HG02852 (cell line): Measurements from ENCODE around the gene ANKLE1.

ENCODE experiments used
- ATAC-seq: cut with Tn5 transposase; IDR thresholded peaks from one replicate; pipeline ENCODE4 v1.9.1; 2021; ENCODE audit warnings: mild to moderate bottlenecking, moderate library complexity; ENCODE audit not compliant: unreplicated experiment

ANKLE1 gene

DNA sequence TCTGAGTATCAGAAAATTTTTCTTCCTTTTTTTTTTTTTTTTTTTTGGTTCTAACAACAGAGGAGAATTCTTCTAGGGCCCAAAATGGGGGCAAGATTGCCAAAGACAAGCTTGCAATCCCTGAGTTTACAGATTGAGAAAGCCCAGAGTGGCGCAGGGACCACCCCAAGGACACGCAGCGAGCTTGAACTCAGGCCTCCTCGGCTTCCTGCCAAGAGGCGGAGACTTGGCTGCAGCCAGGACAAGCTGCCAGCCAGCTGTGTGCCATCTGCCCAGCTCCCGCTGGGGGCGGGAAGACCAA, 23.5 kb downstream of the ANKLE1 start:
- ATAC-seq: no peak

DNA sequence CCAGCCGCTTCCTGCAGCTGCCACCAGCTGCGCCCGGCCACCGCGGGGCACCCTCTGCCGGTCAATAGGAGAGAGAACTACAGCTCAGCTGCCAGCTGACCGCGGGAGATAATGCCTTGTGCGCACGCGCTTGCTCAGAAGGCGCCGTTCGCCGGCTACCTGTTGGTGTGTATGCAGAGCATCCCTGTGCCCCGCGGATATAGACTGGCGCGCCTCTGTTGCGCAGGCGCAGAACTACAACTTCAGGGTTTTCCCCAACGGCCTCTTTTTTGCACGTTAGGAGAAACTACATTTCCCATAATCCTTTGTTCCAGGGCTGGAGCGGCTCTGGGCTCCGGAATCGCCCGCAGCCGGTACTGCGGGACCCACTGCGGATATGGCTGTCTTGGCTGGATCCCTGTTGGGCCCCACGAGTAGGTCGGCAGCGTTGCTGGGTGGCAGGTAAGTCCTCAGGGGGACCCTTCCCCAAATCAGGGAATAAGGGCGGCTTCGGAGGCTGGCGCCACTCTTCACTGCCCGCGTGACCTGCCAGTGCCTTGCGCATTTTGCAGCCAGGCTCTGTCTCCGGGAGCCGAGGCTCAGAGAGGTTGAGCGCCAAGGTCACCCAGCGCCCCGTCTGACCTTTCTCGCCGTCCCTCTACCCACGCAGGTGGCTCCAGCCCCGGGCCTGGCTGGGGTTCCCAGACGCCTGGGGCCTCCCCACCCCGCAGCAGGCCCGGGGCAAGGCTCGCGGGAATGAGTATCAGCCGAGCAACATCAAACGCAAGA, 24.0 kb downstream of the ANKLE1 start, which contains the start of gene MRPL34:
TSS of gene MRPL34 (plus strand) at position 356 of the 768 bp plus-strand sequence. CDS start at position 377, 21 bp downstream.
- peak; percentile 55 for ATAC-seq

DNA sequence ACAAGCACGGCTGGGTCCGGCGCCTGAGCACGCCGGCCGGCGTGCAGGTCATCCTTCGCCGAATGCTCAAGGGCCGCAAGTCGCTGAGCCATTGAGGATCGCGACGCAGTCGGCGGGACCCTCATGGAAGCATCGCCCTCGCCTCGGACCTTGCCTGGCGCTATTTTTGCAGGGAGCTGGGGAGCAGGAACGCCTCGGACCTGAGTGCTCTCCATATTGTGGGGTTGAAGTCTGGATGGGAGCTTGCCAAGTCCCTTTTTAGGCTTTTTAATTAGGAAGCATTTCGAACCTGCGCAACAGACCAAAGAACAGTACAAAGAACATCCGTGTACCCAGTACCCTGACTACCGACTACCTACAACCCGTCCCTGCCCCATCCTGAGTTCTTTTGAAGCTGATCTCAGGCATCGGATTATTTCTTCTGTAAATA, 24.6 kb downstream of the ANKLE1 start:
- ATAC-seq: no peak

DNA sequence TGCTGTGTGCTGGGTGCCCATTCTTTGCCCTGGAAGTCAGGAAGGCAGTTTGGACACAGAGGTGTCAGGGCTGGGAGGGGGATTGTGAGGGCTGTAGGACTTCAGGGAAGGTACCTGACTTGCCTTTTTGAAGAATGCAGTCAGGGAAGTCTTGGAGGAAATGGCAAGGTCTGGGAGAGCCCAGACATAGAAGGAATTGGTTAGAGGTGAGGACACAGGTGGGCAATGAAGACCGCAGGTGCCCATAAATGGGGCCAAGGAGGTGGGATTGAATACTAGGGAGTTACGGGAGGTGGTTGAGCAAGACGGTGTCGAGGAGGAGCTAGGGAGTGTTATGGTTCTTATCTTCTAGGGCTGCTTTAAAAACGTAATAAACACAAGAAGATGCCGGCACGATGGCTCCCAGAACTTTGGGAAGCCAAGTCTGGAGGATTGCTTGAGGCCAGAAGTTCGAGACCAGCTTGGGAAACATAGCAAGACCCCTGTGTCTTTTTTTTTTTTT, 26.2 kb downstream of the ANKLE1 start:
- no peak for ATAC-seq

DNA sequence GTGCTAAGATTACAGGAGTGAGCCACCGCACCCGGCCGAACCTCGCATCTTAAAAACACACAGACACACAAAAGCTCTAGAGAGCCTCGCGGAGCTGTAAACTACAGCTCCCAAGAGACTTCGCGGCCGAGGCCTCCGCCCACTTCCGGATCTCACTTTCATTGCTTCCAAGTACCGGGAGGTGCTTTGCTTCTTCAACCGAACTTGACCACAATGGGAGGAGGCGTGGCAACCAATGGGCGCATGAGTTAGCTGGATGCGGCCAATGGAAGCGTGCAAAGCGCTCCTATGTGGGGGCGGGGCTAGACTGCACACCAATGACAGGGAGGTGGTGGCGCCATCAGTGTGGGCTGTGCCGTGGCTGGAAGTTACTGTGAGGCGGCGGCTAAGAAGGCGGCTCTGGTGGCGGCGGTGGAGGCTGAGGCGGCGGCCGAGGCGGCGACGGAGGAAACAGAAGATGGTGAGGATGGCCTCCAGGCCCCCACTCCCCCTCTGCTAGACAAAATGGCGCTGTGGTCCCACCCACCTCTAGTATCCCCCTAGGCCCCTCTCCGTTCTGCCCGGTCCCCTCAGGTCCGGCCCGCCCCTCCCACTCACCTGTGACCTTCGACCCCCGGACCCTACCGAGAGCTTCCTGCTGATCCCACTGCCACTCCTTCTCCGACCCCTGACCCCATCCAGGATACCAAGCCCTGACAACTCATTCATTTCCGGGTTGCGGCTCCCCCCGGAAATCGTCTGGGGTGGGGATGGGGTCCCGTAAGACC, 27.7 kb downstream of the ANKLE1 start, which contains the start of gene DDA1:
TSS of gene DDA1 (plus strand) at position 366 of the 767 bp plus-strand sequence. CDS start at position 458, 92 bp downstream.
- peak; percentile 61 for ATAC-seq

DNA sequence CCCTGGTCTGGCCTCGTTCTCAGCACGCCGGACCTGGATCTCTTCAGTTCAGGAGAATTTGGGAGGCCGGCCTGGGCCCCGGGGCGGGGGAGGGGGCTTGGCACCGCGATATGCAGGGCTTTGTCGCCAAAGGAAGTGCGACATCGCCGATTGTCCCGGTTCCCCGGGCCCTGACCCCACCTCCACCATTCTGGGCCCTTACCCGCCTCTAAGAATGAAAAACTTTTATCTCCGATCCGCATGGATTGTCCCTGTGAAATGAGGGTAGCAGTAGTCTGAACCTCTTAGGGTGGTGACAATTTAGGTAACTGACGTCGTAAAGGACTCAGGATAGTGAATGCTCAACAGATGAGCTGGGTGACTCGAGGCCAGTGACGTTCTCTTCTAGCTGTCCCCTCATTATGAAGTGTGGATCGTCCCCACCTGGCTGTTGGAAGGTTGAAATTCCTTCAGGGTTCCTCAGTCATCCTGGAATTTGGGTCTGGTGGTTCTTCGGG, 28.3 kb downstream of the ANKLE1 start:
- no peak for ATAC-seq

DNA sequence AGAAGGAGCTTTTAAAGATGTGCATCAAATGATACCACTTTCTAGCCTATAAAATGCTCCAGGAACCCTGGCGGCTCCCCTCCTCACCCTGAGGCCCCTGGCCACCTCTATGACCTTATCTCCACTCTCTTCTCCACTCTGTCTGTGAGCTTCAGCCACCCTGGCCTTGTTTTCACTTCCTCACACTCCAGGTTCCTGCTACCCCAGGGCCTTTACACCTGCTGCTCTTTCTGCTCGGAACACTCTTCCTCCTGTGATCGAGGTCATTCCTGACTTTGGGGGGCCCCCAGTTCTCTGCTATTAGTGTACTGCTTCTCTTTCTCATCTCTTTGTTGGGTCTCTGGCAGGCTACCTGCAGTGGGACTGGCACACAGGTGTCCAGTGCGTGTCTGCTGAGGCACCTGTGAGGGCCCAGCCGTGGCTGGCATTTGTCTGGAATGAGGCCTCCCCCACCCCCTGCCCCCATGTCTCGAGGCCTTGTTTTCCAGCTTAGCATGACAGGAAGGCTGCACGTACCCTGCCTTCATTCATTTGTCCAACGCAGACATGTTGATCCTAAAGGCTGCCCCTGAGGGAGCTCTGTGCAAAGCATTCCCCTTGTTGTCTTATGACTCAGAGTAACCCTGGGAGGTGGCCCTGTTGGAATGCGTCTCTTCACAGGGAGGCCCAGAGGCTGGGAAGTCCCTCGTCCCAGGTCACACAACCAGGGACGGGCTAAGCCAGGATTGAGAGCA, 29.9 kb downstream of the ANKLE1 start:
- no peak for ATAC-seq

DNA sequence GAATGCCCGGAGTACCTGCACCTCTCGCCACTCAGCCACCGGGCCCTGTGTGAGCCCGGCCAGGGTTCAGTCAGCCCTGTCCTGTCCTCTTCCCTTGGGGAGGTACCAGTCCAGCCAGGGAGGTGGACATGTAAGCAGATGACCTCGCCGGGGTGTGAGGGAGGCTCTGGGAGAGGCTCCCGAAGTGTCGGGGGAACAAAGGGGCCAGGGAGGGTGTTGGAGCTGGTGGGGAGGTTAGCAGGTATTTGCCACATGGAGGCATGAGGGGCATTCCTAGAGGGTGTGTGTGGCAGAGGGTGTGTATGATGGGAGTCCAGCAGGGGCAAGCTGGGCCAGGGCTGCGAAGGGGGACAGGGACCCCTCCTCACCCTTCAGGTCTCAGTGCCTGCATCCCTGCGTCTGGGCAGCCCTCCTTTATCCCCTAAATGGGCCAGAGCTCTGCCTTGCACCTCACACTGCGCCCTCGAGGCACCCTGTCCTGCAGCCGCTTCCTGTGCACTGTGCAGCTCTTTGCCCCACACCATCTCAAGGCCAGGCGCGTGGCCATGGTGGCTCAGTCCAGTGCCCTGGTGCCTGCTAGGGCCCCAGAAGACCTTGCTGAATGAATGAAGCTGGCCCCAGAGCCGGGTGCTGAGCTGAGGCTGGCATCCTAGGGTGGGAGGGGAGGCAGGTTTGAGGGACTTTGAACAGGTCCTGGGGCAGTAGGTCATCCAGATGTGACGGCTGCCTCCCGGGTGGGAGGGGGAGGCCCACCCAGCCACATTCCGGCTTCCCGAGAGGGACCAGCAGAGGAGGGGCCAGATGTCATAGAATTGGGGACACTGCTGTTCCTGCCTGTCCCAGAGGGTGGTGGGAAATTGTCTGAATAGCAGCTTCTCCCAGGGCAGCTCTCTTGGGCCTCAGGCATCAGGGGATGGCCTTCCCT, 30.8 kb downstream of the ANKLE1 start:
- no peak for ATAC-seq

DNA sequence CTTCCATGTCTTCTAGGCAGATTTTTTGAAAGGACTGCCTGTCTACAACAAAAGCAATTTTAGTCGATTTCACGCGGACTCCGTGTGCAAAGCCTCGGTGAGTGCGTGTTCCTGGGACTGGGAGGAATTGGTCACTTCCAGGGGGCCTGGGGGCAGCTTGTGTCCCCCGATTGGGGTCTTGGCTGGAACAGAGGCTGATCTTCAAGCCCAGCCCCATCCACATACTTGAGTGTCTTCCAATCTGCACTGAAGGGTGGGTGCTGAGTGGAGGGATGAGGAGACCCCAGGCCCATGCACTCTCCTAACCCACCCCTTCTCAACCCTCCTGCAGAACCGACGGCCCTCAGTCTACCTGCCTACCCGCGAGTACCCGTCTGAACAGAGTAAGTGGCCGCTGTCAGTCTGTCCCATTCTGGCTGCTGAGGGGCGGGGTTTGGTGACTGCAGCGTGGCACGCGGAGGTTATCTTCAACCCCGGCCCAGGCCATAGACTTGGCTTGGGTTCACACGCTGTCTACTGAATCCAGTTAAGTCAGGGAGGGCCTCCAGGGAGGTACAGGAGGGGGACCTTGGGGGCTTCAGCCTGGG, 32.4 kb downstream of the ANKLE1 start:
- no peak for ATAC-seq

DNA sequence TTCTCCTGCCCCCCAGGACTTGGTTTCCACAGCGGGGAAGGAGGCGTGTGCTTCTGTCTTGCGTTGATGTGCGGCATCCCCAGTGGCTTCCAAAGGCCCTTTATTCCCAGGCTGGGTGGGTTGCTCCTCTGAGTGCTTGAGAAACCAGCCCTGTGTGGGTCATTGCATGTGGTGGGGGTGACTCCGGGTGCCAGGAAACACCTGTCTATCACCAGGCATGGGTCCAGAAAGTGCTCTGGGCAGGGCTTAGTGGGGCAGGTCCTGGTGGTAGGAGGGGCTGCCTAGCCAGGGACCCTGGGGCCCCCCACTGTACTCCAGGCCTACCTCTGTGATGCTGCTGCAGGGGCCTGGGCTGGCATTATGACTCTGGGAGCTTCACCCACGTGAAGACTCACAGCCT, 37.3 kb downstream of the ANKLE1 start:
- ATAC-seq: no peak

DNA sequence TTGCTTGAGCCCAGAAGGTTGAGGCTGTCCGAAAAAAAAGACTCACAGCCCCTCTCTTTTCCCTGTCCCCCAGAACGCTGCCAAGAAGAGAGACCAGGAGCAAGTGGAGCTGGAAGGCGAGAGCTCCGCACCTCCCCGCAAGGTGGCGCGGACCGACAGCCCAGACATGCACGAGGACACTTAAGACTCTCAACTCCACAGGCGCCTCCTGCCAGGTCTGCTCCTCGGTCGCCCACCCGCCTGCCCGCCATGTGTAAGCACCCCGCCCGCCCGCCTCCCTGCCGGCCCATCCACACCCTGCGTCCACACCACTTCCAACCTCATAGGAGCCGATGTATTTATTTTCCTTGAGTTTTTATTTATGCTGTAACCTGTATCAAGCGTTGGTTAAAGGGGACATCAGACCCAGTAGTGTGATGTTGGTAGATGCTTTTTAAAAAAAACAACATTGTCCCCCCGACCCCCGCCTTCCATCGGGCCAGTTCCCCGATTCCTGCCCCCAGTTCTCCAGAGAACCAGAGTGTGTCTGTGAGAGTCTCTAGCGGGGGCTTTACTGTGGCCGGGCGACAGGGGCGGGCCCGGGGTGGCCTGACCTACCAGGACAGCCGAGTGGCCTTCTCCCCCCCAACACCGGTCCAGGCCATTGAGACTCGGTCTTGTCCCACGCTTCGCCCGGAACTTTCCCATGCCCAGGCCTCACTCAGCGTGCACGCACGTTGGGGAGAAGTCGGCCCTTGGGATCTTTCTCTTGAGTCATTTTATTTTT, 38.0 kb downstream of the ANKLE1 start:
- no peak for ATAC-seq

DNA sequence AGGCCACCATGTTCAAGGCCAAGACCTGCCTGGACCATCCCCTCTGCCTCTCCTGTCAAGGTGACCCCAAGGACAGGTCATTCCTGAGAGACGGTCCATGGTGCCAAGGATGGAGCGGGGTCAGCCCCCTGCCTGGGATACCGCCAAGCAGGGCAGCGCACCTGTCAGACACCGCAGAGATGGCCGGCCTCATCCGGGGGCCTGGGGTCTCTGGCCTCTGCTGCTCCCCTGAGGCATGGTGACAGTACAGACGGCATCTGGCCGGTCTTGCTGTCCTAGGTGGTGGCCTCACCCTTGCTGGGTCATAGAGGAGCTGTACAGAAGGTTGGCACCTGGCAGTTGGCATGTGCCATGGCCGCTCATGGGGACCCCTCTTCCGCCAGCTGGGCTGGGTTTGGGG, 38.7 kb downstream of the ANKLE1 start:
- no peak for ATAC-seq

DNA sequence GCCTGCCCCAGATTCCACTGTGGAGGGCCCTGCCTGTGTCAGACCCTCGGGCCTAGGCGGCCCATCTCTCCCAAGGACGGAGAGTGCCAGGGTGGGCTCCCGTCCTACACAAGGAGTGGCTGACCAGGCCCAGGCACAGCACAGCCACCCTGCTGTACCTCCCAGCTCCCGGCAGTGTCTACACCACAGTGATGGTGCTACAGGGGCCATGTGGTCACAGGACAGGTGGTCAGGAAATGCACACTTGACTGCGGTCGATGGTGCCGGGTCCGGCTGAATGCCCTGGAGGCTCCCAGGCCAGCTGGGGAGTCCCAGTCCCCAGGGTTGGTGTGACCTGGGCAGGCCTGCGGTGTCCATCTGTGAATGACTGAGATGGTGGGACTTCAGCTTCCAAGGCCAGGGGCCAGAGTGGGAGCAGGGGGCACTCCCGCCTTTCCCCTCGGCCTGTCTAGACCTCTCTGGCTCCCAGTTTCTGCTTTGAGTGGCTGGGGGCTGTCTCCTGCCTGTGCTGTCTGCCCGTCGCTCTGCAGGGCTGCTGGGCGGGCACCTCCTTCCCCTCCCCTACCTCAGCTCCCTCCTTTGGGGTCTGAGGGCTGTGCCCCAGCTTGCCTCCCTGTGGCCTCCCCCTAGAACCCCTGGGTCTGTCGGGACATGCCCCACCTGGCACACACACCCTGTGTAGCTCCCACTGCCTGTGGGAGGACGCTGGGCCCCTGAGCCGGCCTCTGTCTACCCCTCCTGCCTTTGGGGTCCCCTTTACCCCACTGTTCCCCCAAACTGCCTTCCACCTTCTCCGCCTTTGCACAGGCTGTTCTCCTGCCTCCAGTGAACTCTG, 40.2 kb downstream of the ANKLE1 start:
- no peak for ATAC-seq

DNA sequence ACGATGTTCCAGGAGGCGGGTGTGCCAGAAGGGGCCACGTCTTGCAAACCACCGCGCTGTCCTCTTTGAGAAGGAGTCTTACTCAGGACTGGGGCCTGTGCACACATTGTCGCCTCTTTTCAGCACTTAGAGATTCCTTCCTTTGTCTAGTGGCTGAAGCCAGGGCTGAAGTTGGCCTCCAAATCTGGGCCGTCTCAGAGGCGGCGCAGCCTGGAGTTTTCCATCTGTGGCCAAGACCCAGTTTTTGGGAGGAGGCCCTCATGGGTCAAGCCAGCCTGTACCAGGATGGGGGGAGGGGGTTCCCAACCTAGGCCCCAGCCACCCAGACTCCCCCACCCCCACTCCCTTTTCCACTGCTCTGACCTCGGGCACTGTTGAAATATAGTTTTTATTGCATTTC, 41.2 kb downstream of the ANKLE1 start:
- no peak for ATAC-seq

DNA sequence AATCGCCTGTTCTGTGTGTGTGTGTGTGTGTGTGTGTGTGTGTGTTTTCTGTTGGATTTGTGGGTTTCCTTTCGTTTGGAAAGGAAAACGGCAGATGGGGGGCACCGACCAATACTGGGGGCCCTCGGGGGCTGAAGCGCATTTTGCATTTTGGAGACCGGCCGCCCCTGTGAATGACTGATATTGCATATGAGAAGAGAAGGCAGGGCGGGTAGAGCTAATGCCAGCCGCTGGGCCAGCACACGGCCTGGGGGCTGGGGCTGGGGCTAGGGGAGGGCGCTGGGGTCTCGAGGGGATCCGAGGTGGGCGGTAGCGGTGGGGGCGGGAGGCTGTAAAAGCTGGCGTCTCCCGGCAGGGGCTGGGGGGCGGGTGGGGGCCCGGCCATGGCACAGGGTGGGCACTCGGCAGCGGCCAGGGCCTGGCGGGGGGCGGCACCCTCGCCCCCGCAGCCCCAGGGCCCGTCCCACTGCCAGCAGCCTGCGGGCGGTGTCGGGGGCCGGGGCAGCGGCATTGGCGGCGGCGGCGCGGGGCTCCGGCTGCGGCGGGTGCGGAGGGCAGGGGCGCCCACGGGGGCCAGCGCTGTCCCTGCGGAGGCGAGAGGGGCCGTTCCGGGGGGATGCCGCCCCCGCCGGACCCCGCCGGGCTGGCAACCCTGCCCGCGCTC, 41.7 kb downstream of the ANKLE1 start:
- no peak for ATAC-seq

DNA sequence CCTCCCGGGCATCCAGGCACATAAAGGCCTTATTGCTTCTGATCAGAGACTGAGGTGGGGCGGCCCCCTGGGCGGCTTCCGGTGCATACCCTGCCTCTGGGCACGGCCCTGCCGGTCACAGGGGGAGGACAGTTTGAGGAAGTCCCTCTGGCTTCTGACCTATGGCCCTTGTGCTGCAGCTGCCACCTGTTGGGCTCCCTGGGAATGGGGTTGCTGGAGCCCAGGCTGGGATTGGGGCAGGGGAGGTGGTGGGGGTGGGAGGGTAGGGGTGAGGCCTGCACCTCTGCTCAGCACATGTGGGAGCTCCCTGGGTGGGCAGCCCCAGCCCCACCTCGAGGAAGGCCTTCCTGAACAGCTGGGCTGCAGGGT, 42.2 kb downstream of the ANKLE1 start:
- ATAC-seq: no peak

DNA sequence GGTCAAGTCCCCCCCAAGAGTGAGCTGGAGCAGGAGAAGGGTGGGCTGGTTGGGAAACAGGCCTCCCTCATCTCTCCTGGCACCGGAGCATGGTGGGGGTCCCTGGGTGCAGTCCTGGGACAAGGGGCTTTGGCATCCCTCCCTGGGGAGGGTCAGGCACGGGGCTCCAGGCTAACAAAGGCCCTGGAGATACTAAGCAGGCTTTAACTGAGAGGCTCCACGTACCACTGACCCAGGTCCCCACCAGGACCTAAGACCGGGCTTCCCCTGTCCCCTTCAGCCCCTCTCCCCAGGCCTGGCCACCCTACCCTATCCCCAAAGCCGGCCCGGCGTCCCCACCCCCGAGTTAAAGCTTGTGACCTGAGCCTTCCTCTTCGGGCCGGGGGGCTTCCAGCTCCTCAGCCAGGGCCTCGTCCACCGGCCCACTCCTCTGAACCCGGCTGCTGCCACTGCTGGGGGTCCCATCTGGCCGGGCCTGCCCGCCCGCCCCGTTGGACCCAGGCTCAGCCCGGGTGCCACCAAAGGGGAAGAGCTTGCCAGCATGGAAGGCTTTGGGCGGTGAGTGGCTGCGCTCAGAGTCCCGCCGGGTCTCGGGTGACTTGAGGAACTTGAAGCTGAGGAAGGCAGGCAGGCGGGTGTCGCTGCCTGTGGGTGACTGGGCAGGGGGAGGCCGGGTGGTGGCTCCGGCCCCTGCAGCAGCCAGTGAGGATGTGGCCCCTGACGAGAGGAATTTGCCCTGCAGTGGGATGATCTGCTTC, 42.8 kb downstream of the ANKLE1 start:
- ATAC-seq: no peak
